GM18870 (cell line): Measurements from ENCODE around the gene PRDM5.

Experiments
- ATAC-seq: cut with Tn5 transposase; IDR thresholded peaks from one replicate; pipeline ENCODE4 v1.9.1; 2021; ENCODE audit warnings: moderate library complexity; ENCODE audit not compliant: unreplicated experiment

Gene PRDM5

DNA sequence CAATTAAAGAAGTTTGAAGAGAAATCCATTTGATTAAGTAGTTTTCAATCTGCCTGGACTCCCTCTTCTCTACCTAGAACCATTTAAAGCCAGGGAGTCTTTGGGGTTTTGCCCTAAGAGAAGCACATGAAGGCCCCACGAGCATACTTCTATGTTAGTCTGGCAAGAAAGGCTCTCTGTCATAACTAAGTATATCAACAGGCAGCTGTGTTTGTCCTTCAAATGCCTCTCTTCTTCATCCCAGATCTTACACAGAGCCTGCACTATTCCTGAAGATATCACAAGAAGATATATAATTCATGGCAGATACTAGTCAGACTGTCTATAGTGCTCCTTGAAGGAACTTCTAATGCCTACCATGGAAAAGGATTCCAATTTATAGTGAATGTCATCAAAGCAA lies 206.2 kb downstream of the PRDM5 start:
- no peak for ATAC-seq

DNA sequence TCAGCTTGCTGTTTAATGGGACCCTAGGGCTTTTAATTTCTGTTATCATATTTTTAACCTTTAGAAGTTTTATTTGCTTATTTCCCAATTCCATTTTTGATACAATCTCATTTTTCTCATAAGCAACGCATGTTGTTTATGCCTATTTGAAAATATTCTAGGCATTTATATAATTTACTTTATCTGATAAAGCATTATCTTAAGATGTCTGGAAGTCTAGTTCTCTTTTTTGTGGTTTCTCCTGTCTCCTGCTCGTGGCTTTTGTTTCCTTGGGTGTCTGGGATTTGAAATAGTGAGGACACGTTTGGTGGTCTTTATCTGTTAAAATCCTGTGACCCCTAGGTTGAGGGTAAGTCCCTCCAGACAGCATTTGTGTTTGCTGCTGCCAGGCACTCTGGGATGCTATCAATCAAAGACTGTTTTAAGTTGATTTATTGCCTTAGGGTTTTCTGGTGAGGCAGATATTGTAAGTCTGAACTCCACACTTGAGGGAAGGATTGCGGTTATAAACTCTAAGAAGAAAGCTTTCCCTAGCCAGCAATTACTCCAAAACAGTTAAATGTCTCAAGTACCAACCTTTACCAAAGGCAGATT lies 208.0 kb downstream of the PRDM5 start:
- ATAC-seq: no peak

DNA sequence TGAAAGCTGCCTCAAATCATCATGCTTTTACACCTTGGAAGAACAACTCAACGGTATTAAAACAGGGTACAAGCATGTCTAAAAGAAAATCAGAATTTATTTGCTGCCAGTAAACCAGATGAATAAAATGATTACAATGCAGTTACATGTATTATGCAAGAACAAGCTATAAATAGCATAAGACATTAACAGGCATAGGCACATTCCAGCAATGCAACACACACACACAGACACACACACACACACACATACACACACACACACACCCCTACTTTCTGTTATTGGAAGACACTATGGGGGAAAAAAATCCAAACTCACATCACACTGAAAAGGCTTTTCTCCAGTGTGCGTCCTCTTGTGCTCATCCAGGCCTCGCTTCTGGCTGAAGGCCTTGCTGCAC lies 212.5 kb downstream of the PRDM5 start:
- no peak for ATAC-seq

GRCh38 chr4:120704538-120704937 lies 218.0 kb downstream of the PRDM5 start:
- ATAC-seq: no peak

DNA sequence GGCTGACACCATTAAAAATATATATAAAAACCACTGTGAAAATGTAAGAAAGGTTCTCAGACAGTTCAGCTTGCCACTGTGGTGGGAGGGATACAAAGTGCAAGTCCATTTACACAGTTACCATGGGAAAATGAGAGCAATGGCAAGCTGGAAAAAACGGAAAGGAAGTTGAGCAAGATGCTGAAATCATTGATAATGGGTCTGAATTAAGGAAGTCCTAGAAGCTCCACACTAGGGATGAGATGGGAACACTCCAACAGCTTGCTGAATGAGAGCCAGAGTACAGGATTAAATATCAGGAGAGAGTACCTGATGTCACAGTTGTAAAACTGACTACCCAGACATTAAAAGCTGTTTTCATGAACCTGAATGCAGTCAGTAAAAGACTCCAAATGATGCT lies 218.6 kb downstream of the PRDM5 start:
- no peak for ATAC-seq

DNA sequence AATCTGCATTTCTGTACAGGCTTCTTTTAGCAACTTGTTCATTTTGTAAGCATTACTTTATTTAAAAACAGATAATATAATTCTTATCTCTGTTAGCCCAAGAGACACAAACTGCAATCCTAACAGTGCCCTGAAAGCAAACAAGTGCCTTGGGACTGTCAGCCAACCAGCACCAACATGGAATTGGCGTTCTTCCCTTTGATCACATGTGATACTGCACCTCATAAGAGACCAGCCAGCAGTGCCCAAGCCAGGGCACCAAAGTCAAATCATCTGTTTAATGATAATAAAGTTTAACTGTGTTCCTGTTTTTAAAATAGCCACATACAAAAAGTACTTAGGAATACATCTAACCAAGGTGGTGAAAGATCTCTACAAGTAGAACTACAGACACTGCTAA lies 223.2 kb downstream of the PRDM5 start:
- ATAC-seq: no peak

- ATAC-seq: no peak
These were observed 227.6 kb downstream of the PRDM5 start for GRCh38 chr4:120694973-120695372.

DNA sequence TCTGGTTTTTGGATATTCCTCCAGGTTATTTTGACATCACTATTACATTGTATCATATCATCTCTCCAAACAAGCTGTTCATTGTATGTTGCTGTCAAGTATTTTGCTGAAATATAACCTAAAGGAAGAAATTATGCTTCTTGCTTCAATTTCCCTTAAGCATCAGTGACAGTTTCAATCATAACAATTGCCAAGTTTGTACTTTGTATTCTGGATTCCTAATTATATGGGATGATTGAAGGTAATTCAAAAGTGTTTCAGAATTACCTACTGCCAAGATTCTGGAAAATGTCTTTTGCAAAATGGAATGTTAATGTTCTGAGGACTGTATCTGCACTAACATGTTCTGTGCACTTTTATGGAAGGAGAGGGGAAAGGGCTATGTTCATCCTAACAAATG lies 228.7 kb downstream of the PRDM5 start:
- no peak for ATAC-seq

DNA sequence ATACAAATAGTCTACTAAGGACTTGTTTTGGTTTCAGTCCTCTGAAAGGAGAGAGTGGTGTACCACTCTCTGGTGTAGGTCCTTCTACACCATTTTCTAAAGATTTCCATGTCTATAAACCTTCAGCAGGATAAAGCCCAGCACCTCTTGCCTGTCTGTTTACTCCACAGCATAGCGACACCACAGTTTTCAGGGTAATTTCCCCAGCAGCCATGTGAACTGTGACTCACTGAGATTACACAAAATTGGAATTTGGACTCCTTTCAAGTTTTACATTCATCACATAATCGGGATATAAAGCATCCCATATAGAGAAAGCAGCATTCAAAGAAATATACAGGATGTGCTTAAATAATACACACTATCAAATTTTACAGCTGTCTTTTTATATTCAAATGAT lies 229.6 kb downstream of the PRDM5 start:
- no peak for ATAC-seq

DNA sequence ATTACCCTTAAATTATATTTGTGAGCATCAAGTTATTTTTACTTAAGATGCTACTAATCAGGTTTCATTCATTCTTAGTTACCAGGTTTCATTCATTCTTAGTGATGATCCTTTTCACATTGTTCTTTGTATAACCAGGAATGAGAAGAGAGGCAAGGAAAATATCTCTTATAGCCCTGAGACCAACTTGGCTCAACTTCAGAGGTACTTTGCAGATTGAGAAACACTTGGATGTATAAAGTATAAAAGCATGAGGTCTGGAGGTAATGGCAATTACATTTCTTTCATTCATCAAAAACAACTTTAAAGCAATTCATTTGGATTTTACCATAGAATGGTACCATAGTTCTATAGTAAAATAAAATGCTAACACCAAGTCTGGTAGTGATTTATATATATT lies 231.0 kb downstream of the PRDM5 start:
- no peak for ATAC-seq

DNA sequence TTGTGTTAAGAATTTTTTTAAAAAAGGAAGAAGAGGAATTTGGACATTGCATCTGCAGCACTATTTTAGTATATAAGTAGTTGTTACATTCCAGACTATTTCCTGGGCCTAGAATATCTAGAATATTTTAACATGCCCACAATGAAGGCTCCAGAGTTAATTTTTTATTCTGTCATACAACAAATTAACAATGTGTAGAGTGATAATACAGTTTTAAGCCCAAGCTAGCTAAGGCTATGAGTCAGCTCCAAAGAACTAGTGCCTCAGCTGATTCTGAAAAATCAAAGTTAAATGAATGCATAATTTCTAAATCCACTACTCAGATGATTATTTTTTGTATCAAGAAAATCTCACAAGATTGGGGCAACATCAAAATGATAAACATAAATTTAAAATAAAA lies 231.4 kb downstream of the PRDM5 start:
- no peak for ATAC-seq

GRCh38 chr4:120688791-120689190 lies 233.7 kb downstream of the PRDM5 start:
- ATAC-seq: no peak

- ATAC-seq: no peak
These were observed 236.7 kb downstream of the PRDM5 start for GRCh38 chr4:120685756-120686278.

DNA sequence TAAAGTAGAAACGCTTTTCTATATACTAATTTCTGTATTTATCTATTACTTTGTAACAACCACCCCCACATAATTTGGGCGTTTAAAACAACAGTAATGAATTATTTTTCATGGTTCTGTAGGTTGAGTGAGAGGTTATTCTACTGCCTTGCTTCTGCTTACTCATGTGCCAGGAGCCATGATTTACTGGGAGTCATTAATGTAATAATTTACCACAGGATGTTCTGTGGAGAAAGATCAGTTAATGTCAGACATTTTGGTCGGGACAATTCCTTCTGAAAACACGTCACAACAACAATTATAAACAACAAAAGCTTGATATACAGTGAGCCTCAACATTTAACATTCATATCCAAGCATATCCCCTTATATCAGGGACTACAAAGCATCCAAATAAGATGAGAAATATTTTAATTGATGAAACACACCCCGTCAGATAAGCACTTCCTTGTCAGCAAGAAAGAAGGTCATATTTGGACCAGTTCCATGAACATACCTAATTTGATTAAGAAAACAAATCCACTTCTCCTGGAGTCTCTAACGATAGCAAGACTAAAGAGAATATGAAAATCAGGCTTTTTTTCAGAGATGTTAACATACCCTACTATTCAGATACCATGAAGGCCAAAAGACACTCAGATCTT lies 238.5 kb downstream of the PRDM5 start:
- ATAC-seq: no peak

DNA sequence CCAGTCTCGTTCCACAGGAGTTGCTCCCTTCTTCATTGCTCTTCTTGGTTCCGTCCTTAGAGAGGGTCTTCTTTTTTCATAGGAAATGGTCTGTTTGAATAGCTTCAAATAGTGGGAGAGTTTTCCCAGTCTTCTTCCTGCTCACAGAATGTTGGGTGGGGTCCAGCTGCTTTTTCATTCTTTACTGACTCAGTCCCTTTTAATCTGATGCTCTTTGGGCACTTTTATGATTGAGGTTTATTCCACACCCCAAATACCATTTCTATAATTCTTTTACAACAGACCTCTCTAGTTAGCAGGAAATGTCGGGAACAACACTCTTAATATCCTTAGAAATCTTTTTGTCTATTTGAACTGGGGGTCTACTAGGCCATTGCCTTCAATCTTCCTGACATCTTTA lies 239.5 kb downstream of the PRDM5 start:
- ATAC-seq: no peak

GRCh38 chr4:120680647-120681228 lies 241.8 kb downstream of the PRDM5 start:
- no peak for ATAC-seq

DNA sequence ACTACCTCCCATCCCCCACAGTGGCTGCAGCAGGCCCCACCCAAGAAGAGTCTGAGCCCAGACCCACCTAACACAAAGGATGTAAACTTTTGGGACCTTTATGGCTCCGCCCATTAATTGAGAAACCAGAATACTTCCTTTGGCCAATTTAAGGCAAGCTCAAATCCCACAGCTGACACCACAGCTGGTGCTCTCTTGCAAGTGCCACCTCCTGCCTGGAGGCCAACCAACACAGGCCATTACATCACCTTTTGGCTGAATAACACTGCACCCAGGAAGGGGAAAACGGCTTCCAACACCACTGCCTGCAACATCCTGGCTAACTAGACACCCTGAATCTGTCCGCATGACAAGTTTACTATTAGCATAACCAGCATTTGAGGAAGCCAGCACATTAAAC lies 248.8 kb downstream of the PRDM5 start:
- ATAC-seq: no peak

GRCh38 chr4:120672558-120673147 lies 249.9 kb downstream of the PRDM5 start:
- ATAC-seq: no peak

DNA sequence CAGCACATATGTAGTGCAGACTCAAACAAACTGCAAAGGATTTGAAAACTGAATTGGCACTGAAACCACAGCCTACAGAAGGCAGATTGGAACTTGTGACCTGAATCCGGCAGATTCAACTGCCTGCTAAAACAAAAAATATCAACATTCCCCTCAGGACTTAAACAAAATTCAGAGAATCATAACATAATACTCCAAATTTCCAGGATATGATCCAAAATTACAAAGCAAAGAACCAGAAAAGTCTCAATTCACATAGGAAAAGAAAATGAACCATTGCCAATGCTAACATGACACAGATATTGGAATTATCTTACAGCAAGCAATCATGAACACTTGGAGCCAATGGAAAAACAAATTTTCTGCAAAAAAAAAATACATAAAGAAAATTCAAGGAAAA lies 250.4 kb downstream of the PRDM5 start:
- ATAC-seq: no peak

DNA sequence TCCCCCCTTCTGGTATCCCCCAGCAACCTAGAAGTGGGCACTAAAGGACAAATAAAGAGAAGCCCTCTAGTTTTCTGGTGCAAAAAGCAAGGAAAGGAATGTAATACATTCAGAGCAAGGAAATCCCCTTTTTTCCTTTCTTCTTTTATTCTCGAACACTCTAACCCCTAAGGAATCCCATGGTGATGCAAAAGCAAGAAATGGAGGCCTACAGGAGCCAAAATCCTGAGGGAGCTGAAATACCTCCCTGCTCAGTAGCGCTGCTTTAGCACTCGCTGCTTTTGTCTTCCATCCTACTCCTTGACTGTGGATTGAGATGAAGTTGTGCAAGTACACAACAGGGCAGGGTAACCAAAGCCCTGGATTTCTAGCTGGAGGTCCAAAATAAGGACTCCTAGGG lies 251.0 kb downstream of the PRDM5 start:
- no peak for ATAC-seq

GRCh38 chr4:120667102-120667501 lies 255.4 kb downstream of the PRDM5 start:
- ATAC-seq: no peak

DNA sequence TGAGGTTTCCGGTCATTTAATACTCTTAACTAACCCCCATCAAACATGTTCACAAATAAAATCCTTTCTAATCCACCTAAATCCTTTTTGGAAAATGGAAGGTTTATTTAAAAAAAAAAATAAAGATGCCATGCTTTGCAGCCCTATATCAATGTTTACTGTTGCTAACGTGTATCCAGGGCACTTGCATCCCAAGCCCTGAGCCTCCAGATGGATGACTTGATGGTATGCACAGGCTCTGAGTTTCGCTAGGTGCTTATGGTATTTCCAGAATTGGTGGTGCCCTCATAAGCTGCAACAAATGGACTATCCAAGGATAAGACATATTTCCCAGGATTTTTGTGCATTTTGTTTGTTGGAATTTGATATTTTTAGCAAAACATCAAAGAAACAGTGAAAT lies 257.7 kb downstream of the PRDM5 start:
- no peak for ATAC-seq
